ENCODE data around the gene ZNF783.

GRCh38 chr7:149224352-149224751, 37.6 kb upstream of the ZNF783 start:
- TF ChIP-seq EZH2 (IDR thresholded peaks at IDR 0.05; ENCODE audit: low read depth) (no peak), CTCF (conservative IDR thresholded peaks at IDR 0.05) (no peak)

Measured in PC-9 (cell line).